Transverse colon (tissue), 3 donors: Measurements from ENCODE around the gene COL23A1.

ENCODE experiments used
- CTCF ChIP-seq, 5 experiments: fragments of 200-600 bp in 3 of 5; fragments of 450-650 bp in 2 of 5; sonication (generic) in 3 of 5; IDR thresholded peaks; 1 replicate in 2 of 5; 2 replicates in 3 of 5; pipeline ENCODE4 v1.5.1; 2016 to 2017; ENCODE audit warnings: antibody characterized with exemption in 5 of 5, inconsistent platforms in 3 of 5, mild to moderate bottlenecking in 2 of 5, moderate library complexity in 1 of 5
- EP300 ChIP-seq: sonication (generic); formaldehyde crosslinking; IDR thresholded peaks from one replicate; pipeline ENCODE4 v1.6.1; 2017; ENCODE audit warnings: antibody characterized with exemption, low read depth
- POLR2A ChIP-seq: fragments of 450-650 bp; IDR thresholded peaks from one replicate; pipeline ENCODE4 v1.6.1; 2016; ENCODE audit warnings: antibody characterized with exemption, mild to moderate bottlenecking, moderate library complexity

GRCh38 chr5:178271726-178272479 is 318.3 kb downstream of the COL23A1 start:
- TF ChIP-seq CTCF (IDR thresholded peaks at IDR 0.05) (no peak), POLR2A (no peak), EP300 (no peak)
